Measurements from ENCODE around the gene FLT3LG. TPM values are rescaled to one million over a fixed set of nuclear protein-coding genes. Genes with fewer than 3 reads are reported as not detected.

FLT3LG gene
- total RNA-seq, 2 donors from 2014 or later: 0.52 to 0.66 TPM

DNA sequence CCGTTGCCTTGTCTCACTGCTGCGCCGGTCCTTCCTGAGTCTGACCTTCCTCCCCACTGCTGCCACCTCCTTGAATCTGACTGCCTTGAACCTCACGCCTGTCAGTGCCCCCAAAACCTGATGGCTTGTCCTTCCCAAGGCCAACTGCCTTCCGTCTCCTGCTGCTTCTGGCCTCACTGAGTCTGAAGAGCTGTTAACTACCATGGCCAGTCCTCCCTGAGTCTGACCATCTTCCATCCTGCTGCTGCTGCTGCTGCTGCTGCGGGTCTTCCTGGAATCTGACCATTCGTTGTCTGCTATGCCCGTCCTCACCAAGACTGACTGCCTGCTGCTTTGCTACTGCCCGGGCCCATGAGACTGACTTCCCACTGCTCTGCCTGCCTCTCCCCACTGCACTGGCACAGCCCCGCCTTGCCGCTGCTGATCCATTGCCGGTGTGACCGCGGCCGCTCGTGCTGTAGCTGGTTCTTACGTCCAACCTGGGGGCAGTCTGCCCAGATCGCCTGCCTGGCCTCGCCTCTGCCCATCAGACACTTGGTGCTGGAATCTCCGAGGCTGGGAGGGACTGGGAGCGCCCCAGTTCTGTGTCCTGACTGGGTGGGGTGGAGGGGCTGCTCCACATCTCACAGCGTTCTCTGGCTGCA is 50.9 kb downstream of the FLT3LG start:
- Histone ChIP-seq H3K36me3 (replicated peaks in 1 of 2; ENCODE audit: insufficient read depth in 1 of 2, low read depth in 2 of 2) (no peaks in the 10 kb centered on the region), H3K27ac (no peak overlapping the region), H3K9me3 (no peaks in the 10 kb centered on the region), H3K4me1 (peaks cover 9% of the 10 kb centered on the region), H3K27me3 (no peaks in the 10 kb centered on the region), H3K4me3 (no peak overlapping the region)
- intact Hi-C loops (cut with DNase I): no loop called here
- DNase-seq (no peak), ATAC-seq (no peak)
- TF ChIP-seq, protein P1, sequence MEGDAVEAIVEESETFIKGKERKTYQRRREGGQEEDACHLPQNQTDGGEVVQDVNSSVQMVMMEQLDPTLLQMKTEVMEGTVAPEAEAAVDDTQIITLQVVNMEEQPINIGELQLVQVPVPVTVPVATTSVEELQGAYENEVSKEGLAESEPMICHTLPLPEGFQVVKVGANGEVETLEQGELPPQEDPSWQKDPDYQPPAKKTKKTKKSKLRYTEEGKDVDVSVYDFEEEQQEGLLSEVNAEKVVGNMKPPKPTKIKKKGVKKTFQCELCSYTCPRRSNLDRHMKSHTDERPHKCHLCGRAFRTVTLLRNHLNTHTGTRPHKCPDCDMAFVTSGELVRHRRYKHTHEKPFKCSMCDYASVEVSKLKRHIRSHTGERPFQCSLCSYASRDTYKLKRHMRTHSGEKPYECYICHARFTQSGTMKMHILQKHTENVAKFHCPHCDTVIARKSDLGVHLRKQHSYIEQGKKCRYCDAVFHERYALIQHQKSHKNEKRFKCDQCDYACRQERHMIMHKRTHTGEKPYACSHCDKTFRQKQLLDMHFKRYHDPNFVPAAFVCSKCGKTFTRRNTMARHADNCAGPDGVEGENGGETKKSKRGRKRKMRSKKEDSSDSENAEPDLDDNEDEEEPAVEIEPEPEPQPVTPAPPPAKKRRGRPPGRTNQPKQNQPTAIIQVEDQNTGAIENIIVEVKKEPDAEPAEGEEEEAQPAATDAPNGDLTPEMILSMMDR (IDR thresholded peaks at IDR 0.05): no peak
- TF ChIP-seq POLR2A (IDR thresholded peaks at IDR 0.05): no peak
- 87 to 93% methylated on average over 17 of the region's 22 CpGs for WGBS, 2 donors

DNA sequence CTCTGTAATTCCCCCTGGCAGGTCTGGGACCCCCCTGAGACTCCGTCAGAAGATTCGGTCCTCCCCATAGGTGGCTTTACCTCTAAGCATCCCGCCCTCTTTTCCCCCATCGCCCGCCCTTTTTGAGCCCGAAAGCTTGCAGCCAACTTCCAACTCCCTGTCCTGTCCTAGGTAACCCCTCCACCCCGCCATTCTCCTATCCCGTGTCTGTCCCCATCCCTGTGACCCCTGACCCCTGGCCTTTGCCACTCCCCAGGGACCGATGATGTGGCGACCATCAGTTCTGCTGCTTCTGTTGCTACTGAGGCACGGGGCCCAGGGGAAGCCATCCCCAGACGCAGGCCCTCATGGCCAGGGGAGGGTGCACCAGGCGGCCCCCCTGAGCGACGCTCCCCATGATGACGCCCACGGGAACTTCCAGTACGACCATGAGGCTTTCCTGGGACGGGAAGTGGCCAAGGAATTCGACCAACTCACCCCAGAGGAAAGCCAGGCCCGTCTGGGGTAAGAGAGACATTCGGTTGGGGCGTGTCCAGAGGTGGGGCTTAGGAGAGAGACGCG is 54.3 kb downstream of the FLT3LG start:
- Histone ChIP-seq H3K36me3 (replicated peaks in 1 of 2; ENCODE audit: insufficient read depth in 1 of 2, low read depth in 2 of 2) (no peaks in the 10 kb centered on the region), H3K4me3 (no peak overlapping the region), H3K9me3 (no peaks in the 10 kb centered on the region), H3K4me1 (peaks cover 10% of the 10 kb centered on the region), H3K27me3 (no peaks in the 10 kb centered on the region), H3K27ac (peak overlapping the region in 1 of 4 donors; percentile 32)
- WGBS, 2 donors: 71 to 77% methylated on average over 25 of the region's 25 CpGs
- no peak for TF ChIP-seq POLR2A (IDR thresholded peaks at IDR 0.05)
- TF ChIP-seq, protein P1 (IDR thresholded peaks at IDR 0.05): no peak
- intact Hi-C loops (cut with DNase I): no loop called here
- DNase-seq (no peak), ATAC-seq (no peak)

DNA sequence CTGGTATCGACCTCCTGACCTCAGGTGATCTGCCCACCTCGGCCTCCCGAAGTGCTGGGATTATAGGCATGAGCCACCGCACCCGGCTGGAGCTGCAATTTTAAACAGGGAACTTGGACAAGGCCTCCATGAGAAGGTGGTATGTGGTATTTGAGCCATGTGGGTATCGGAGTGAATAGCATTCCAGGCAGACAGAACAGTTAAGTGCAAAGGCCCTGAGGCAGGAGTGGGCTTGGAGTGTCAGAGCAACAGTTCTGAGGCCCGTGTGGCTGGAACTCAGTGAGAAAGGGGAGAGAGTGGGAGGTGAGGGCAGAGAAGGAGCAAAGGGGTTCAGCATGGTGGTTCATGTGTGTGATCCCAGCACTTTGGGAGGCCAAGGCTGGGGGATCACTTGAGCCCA is 56.7 kb downstream of the FLT3LG start:
- Histone ChIP-seq H3K27me3 (no peaks in the 10 kb centered on the region), H3K36me3 (replicated peaks in 1 of 2; ENCODE audit: insufficient read depth in 1 of 2, low read depth in 2 of 2) (no peaks in the 10 kb centered on the region), H3K4me3 (no peak overlapping the region), H3K27ac (no peak overlapping the region), H3K9me3 (no peaks in the 10 kb centered on the region), H3K4me1 (peaks cover 24% of the 10 kb centered on the region)
- intact Hi-C loops (cut with DNase I): no loop called here
- no peak for ATAC-seq
- TF ChIP-seq, protein P1 (IDR thresholded peaks at IDR 0.05): no peak
- no peak for TF ChIP-seq POLR2A (IDR thresholded peaks at IDR 0.05)
- no peak for DNase-seq
- 92% methylated on average over 5 to 7 of the region's 7 CpGs for WGBS, 2 donors

DNA sequence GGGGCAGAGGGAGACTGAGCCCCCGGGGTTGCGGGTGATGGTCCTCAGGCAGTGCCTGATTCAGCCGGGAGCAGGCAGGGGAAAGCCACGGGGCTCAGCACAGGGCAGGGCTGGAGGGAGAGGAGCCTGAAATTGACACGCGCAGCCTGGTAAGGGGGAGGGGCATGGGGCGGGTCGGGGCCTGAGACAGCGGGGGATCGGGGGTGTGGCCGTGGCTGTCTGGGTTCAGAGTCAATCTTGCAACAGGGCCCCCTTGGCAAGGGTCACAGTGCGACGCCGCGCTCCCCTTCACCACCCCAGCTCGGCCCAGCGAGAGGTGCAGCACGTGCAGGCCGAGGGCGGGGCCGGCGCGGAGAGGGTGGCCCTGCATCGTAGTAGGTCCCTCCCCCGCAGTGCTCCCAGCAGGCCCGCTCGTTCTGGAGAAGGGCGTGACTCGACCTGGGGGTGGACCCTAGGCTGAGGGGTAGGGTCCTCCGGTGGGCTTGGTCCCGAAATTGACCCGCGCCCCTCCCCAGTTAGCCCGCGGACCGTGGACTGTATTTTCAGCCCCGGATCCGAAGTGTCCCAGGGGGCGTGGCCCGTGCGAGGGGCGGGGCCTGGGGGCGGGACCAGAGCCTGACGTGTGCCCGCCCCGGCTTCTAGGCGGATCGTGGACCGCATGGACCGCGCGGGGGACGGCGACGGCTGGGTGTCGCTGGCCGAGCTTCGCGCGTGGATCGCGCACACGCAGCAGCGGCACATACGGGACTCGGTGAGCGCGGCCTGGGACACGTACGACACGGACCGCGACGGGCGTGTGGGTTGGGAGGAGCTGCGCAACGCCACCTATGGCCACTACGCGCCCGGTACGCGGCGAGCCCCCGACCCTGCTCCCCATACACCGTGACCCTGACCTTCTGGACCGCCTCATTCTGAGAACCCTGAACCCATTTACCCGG is 59.8 kb downstream of the FLT3LG start:
- intact Hi-C loops (cut with DNase I): no loop called here
- Histone ChIP-seq H3K27me3 (no peaks in the 10 kb centered on the region), H3K4me3 (peak overlapping the region; percentile 11 to 58), H3K4me1 (peaks cover 15% of the 10 kb centered on the region), H3K9me3 (no peaks in the 10 kb centered on the region), H3K36me3 (replicated peaks in 1 of 2; ENCODE audit: insufficient read depth in 1 of 2, low read depth in 2 of 2) (no peaks in the 10 kb centered on the region), H3K27ac (no peak overlapping the region)
- DNase-seq: peak; percentile 77 to 86 (median 79)
- WGBS, 2 donors: 3 to 7% methylated on average over 17 to 63 of the region's 87 CpGs
- no peak for TF ChIP-seq POLR2A (IDR thresholded peaks at IDR 0.05)
- TF ChIP-seq, protein P1 (IDR thresholded peaks at IDR 0.05): peak in 6 of 7 experiments; percentile 14 to 58 (median 26)
- ATAC-seq: peak; percentile 94
